Thyroid gland (tissue), 4 donors: ENCODE results near the gene MLYCD.

Experiments used
- POLR2A ChIP-seq, 2 donors: fragments of 450-650 bp; IDR thresholded peaks; one replicate each; pipeline ENCODE4 v1.6.1; 2017; ENCODE audit warnings: antibody characterized with exemption in 2 of 2, mild to moderate bottlenecking in 2 of 2, moderate library complexity in 1 of 2
- TF ChIP-seq, protein P1 (sequence below), 6 experiments: fragments of 200-600 bp in 3 of 6; fragments of 450-650 bp in 3 of 6; sonication (generic) in 3 of 6; IDR thresholded peaks; one replicate each; pipeline ENCODE4 v1.5.1; 2016 to 2019; ENCODE audit warnings: antibody characterized with exemption in 6 of 6, mild to moderate bottlenecking in 2 of 6, inconsistent platforms in 1 of 6, moderate library complexity in 1 of 6

DNA sequence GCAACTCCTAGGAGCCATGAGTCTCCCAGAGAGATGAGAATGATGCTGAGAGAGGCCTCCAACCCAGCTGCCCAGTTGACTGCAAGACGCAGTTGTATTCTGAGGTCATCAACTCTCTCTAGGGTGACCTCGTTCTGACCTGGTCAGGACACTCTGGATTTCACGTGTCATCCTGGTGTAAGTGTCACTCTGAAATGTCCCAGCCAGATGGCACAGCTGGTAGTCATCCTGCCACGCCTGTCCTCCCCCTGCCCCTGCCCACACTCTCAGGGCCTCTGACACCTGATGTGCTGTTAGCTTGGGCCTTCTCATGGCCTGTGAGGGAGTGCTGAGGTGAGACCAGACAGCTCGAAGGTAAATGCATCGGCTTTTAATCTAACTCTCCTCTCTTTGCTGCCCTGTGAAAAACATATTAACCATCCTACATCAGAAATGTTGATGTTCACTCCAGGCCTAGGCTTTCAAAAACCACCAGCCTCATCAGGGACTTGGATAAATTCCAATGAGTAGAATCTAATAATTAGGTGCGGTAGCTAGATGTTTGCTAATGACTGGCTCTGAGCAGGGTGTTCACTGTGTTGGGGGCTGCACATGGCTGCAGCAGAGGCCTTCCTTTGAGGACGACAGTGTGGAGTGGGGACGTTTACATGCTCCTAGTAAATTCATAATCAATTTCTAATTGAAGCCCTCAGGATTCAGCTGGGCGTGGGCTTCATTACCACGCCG, 13.8 kb downstream of the MLYCD start:
- TF ChIP-seq, protein P1, sequence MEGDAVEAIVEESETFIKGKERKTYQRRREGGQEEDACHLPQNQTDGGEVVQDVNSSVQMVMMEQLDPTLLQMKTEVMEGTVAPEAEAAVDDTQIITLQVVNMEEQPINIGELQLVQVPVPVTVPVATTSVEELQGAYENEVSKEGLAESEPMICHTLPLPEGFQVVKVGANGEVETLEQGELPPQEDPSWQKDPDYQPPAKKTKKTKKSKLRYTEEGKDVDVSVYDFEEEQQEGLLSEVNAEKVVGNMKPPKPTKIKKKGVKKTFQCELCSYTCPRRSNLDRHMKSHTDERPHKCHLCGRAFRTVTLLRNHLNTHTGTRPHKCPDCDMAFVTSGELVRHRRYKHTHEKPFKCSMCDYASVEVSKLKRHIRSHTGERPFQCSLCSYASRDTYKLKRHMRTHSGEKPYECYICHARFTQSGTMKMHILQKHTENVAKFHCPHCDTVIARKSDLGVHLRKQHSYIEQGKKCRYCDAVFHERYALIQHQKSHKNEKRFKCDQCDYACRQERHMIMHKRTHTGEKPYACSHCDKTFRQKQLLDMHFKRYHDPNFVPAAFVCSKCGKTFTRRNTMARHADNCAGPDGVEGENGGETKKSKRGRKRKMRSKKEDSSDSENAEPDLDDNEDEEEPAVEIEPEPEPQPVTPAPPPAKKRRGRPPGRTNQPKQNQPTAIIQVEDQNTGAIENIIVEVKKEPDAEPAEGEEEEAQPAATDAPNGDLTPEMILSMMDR (IDR thresholded peaks at IDR 0.05), result no peak
- no peak for TF ChIP-seq POLR2A (IDR thresholded peaks at IDR 0.05)
